T47D (cell line): ENCODE measurements around the gene SPATA46.

Experiments
- DNase-seq, 2 experiments: peaks; one replicate each; pipeline versions ENCODE4 v3.0.0 to v3.0.0-alpha.2; 2011 to 2012; ENCODE audit warnings: low read depth in 1 of 2, low spot score in 1 of 2
- JUND ChIP-seq: IDR thresholded peaks from 2 replicates; pipeline ENCODE4 v1.6.1; 2012; ENCODE audit warnings: low read depth
- in situ Hi-C: cut with HindIII; loops from 2 replicates; pipeline ENCODE4 v1.10.0; 2016; ENCODE audit warnings: low sequenced_read_pairs, low pct_unique_long_range_greater_than_20kb

SPATA46 gene

GRCh38 chr1:162324396-162324795, 52.3 kb downstream of the SPATA46 start:
- in situ Hi-C loops = no loop called here
- no peak for DNase-seq
- TF ChIP-seq JUND = no peak
